H1 (cell line): Measurements from ENCODE around the gene NEK9. TPM values are rescaled to one million over a fixed set of nuclear protein-coding genes. Genes with fewer than 3 reads are reported as not detected.

ENCODE experiments used
- CTCF ChIA-PET: fragments of 300-600 bp; sonication (Branson Sonifier 250); formaldehyde crosslinking; loops from one replicate; lab custom pipeline; 2021; ENCODE audit not compliant: partially characterized antibody; lab: Charles Lee
- POLR2A ChIA-PET: fragments of 300-600 bp; sonication (Branson Sonifier 250); formaldehyde crosslinking; loops from one replicate; lab custom pipeline; 2021; ENCODE audit warnings: inconsistent platforms; ENCODE audit not compliant: partially characterized antibody; lab: Charles Lee
- DNase-seq, 2 experiments: peaks; one replicate each; pipeline versions ENCODE4 v3.0.0 to v3.0.0-alpha.2; 2010 to 2022; ENCODE audit warnings: low spot score in 2 of 2, low read depth in 1 of 2, mixed read lengths in 1 of 2
- FAIRE-seq: peaks from 2 replicates; lab custom pipeline; 2011; peaks lifted over from hg19 to GRCh38; lab: Jason Lieb, UNC
- H2AFZ ChIP-seq: 2 replicates; pipeline ENCODE4 v1.8.1; 2012; ENCODE audit warnings: low read length, inconsistent platforms
- H2AK5ac ChIP-seq: 2 replicates; pipeline ENCODE4 v1.6.1; 2013; ENCODE audit warnings: low read depth, low read length
- H2BK120ac ChIP-seq: replicated peaks from 2 replicates; pipeline ENCODE3; 2013; ENCODE audit warnings: low read depth, low read length, inconsistent platforms
- H2BK12ac ChIP-seq: 2 replicates; pipeline ENCODE4 v1.6.1; 2013; ENCODE audit warnings: low read depth, low read length
- H2BK15ac ChIP-seq: 2 replicates; pipeline ENCODE4 v1.6.1; 2013; ENCODE audit warnings: low read length
- H2BK20ac ChIP-seq: 2 replicates; pipeline ENCODE4 v1.6.1; 2013; ENCODE audit warnings: low read length
- H2BK5ac ChIP-seq: 2 replicates; pipeline ENCODE4 v1.6.1; 2013; ENCODE audit warnings: low read depth, low read length
- H3K14ac ChIP-seq: 2 replicates; pipeline ENCODE4 v1.6.1; 2013; ENCODE audit warnings: inconsistent platforms; ENCODE audit not compliant: insufficient read length
- H3K18ac ChIP-seq: 2 replicates; pipeline ENCODE4 v1.6.1; 2013; ENCODE audit warnings: low read length; ENCODE audit errors: extremely low read depth
- H3K23ac ChIP-seq: 2 replicates; pipeline ENCODE4 v1.6.1; 2013; ENCODE audit warnings: inconsistent platforms; ENCODE audit not compliant: insufficient read length
- H3K23me2 ChIP-seq: 2 replicates; pipeline ENCODE4 v1.6.1; 2013; ENCODE audit warnings: low read depth, low read length
- H3K27ac ChIP-seq: 2 replicates; pipeline ENCODE4 v1.6.1; 2011; ENCODE audit warnings: low read depth, low read length, inconsistent platforms
- H3K27me3 ChIP-seq, 4 experiments: replicated peaks in 1 of 4; 1 replicate in 1 of 4; 2 replicates in 3 of 4; pipeline versions ENCODE4 v1.6.1 to v1.8.1; 2011 to 2013; ENCODE audit warnings: low read length in 3 of 4, mild to moderate bottlenecking in 3 of 4, inconsistent platforms in 2 of 4, mixed read lengths in 2 of 4, moderate library complexity in 1 of 4; ENCODE audit not compliant: control insufficient read depth in 3 of 4, insufficient read depth in 3 of 4; ENCODE audit errors: extremely low read depth in 1 of 4
- H3K36me3 ChIP-seq, 4 experiments: 2 replicates each; pipeline versions ENCODE4 v1.6.1 to v1.8.1; 2011 to 2013; ENCODE audit warnings: mild to moderate bottlenecking in 4 of 4, low read length in 3 of 4, moderate library complexity in 2 of 4, control low read depth in 1 of 4, inconsistent platforms in 1 of 4; ENCODE audit not compliant: insufficient read depth in 4 of 4, control insufficient read depth in 2 of 4
- H3K4ac ChIP-seq: replicated peaks from 2 replicates; pipeline ENCODE3; 2013; ENCODE audit warnings: low read length, low read depth, mixed read lengths, inconsistent platforms; ENCODE audit not compliant: insufficient read length
- H3K4me1 ChIP-seq, 4 experiments: replicated peaks in 1 of 4; 1 replicate in 1 of 4; 2 replicates in 3 of 4; pipeline versions ENCODE4 v1.6.1 to v1.8.1; 2011 to 2013; ENCODE audit warnings: low read length in 3 of 4, inconsistent platforms in 2 of 4, mixed read lengths in 1 of 4; ENCODE audit not compliant: insufficient read depth in 4 of 4, control insufficient read depth in 3 of 4
- H3K4me2 ChIP-seq, 2 experiments: 2 replicates each; pipeline versions ENCODE4 v1.6.1 to v1.8.1; 2011 to 2013; ENCODE audit warnings: low read depth in 2 of 2, low read length in 2 of 2, control low read depth in 1 of 2, inconsistent platforms in 1 of 2, mild to moderate bottlenecking in 1 of 2; ENCODE audit not compliant: insufficient read depth in 1 of 2
- H3K4me3 ChIP-seq, 4 experiments: fragments of 200-600, 300-600 bp in 1 of 4; sonication (generic), shearing (Covaris generic), sonication (Bioruptor Twin) in 1 of 4; 2 replicates each; pipeline versions ENCODE4 v1.5.1 to v1.8.1; 2011 to 2016; ENCODE audit warnings: low read length in 4 of 4, low read depth in 3 of 4, control low read depth in 2 of 4, inconsistent platforms in 2 of 4, mild to moderate bottlenecking in 2 of 4, mixed read lengths in 1 of 4, moderate library complexity in 1 of 4; ENCODE audit not compliant: insufficient read depth in 2 of 4; ENCODE audit errors: extremely low read depth in 1 of 4
- H3K56ac ChIP-seq: replicated peaks from 2 replicates; pipeline ENCODE3; 2013; ENCODE audit warnings: low read depth, mild to moderate bottlenecking, mixed read lengths, low read length, inconsistent platforms; ENCODE audit not compliant: insufficient read length
- H3K79me1 ChIP-seq: 2 replicates; pipeline ENCODE4 v1.6.1; 2013; ENCODE audit warnings: low read depth, low read length, control low read depth
- H3K79me2 ChIP-seq, 2 experiments: 2 replicates each; pipeline versions ENCODE4 v1.6.1 to v1.8.1; 2012 to 2013; ENCODE audit warnings: low read length in 2 of 2, mild to moderate bottlenecking in 2 of 2, inconsistent platforms in 1 of 2; ENCODE audit not compliant: insufficient read depth in 2 of 2, control insufficient read depth in 1 of 2
- H3K9ac ChIP-seq, 4 experiments: replicated peaks in 1 of 4; 1 replicate in 1 of 4; 2 replicates in 3 of 4; pipeline versions ENCODE4 v1.6.1 to v1.8.1; 2011 to 2013; ENCODE audit warnings: low read depth in 3 of 4, low read length in 3 of 4, control low read depth in 2 of 4, mild to moderate bottlenecking in 2 of 4, moderate library complexity in 2 of 4, inconsistent platforms in 1 of 4; ENCODE audit errors: extremely low read depth in 1 of 4
- H3K9me3 ChIP-seq, 2 experiments: 2 replicates each; pipeline versions ENCODE4 v1.6.1 to v1.8.1; 2012 to 2013; ENCODE audit warnings: mild to moderate bottlenecking in 2 of 2, moderate library complexity in 2 of 2, control low read depth in 1 of 2, inconsistent platforms in 1 of 2, low read depth in 1 of 2, low read length in 1 of 2, mixed read lengths in 1 of 2; ENCODE audit not compliant: insufficient read depth in 2 of 2
- H4K20me1 ChIP-seq, 2 experiments: replicated peaks in 1 of 2; 2 replicates each; pipeline versions ENCODE3 to v1.8.1; 2011 to 2013; ENCODE audit warnings: inconsistent platforms in 2 of 2, low read length in 2 of 2, mild to moderate bottlenecking in 1 of 2; ENCODE audit not compliant: insufficient read depth in 2 of 2, control insufficient read depth in 1 of 2
- H4K5ac ChIP-seq: 2 replicates; pipeline ENCODE4 v1.6.1; 2013; ENCODE audit warnings: low read length, low read depth, mixed read lengths, inconsistent platforms; ENCODE audit not compliant: insufficient read length
- H4K8ac ChIP-seq: 2 replicates; pipeline ENCODE4 v1.8.0; 2013; ENCODE audit warnings: mild to moderate bottlenecking, moderate library complexity, low read length, inconsistent platforms; ENCODE audit not compliant: insufficient read depth; ENCODE audit errors: extremely low read depth
- H4K91ac ChIP-seq: replicated peaks from 2 replicates; pipeline ENCODE3; 2013; ENCODE audit warnings: low read length, mixed read lengths, inconsistent platforms; ENCODE audit not compliant: insufficient read length
- ASH2L ChIP-seq: fragments of 200-600, 300-600 bp; sonication (generic); IDR thresholded peaks from one replicate; pipeline ENCODE4 v1.7.1; 2017; ENCODE audit warnings: low read length
- ATF2 ChIP-seq: IDR thresholded peaks from 2 replicates; pipeline ENCODE4 v1.6.1; 2012; ENCODE audit warnings: low read length, inconsistent platforms
- BRCA1 ChIP-seq: IDR thresholded peaks from 2 replicates; pipeline ENCODE4 v1.6.1; 2012; ENCODE audit warnings: low read depth, low read length, improper control_type of control experiment
- CEBPB ChIP-seq: IDR thresholded peaks from 2 replicates; pipeline ENCODE4 v1.6.1; 2012; ENCODE audit warnings: low read depth, low read length
- CHD2 ChIP-seq: IDR thresholded peaks from 2 replicates; pipeline ENCODE4 v1.6.1; 2012; ENCODE audit warnings: low read length, improper control_type of control experiment
- PHF8 ChIP-seq: fragments of 200-600 bp; sonication (generic); conservative IDR thresholded peaks from 2 replicates; pipeline ENCODE4 v1.7.1; 2012; ENCODE audit warnings: low read depth, mild to moderate bottlenecking, inconsistent platforms, low read length, moderate library complexity
- POU5F1 ChIP-seq: IDR thresholded peaks from 2 replicates; pipeline ENCODE4 v1.6.1; 2011; ENCODE audit warnings: low read depth, mild to moderate bottlenecking, low read length, moderate library complexity
- RFX5 ChIP-seq: IDR thresholded peaks from 2 replicates; pipeline ENCODE4 v1.6.1; 2011; ENCODE audit warnings: low read depth, low read length, improper control_type of control experiment, borderline replicate concordance
- RNF2 ChIP-seq: fragments of 200-900, 300-1000 bp; sonication (generic); IDR thresholded peaks from 2 replicates; pipeline ENCODE4 v1.7.1; 2016; ENCODE audit warnings: borderline replicate concordance, low read depth, mild to moderate bottlenecking, antibody characterized with exemption, low read length; ENCODE audit not compliant: poor library complexity, severe bottlenecking; ENCODE audit errors: missing control alignments
- SIRT6 ChIP-seq: IDR thresholded peaks from one replicate; pipeline ENCODE4 v1.7.1; 2012; ENCODE audit warnings: low read length, inconsistent platforms
- SP1 ChIP-seq: IDR thresholded peaks from 2 replicates; pipeline ENCODE4 v1.6.1; 2011; ENCODE audit warnings: low read depth, low read length
- SP2 ChIP-seq: IDR thresholded peaks from 2 replicates; pipeline ENCODE4 v1.6.1; 2012; ENCODE audit warnings: mild to moderate bottlenecking, low read length, inconsistent platforms
- TBP ChIP-seq: IDR thresholded peaks from 2 replicates; pipeline ENCODE4 v1.6.1; 2011; ENCODE audit warnings: low read depth, low read length, improper control_type of control experiment
- ZNF274 ChIP-seq: IDR thresholded peaks from 2 replicates; pipeline ENCODE4 v1.7.0; 2012; ENCODE audit warnings: low read length, borderline replicate concordance; ENCODE audit errors: extremely low read depth
- WGBS, 2 experiments: shearing (Covaris generic) in 1 of 2; methylation state at CpG; one replicate each; pipeline versions ENCODE4 v1.1.6 to v1.1.7; 2013 to 2015; ENCODE audit warnings: low lambda C conversion rate in 2 of 2, mixed read lengths in 2 of 2, inconsistent platforms in 1 of 2, low coverage in 1 of 2, missing lambda C conversion rate in 1 of 2; ENCODE audit not compliant: insufficient replicate concordance in 2 of 2, insufficient coverage in 1 of 2, insufficient read length in 1 of 2; ENCODE audit errors: extremely low coverage in 1 of 2, missing lambda C conversion rate in 1 of 2; 5-methylcytosine and 5-hydroxymethylcytosine counted together
- polyA plus RNA-seq, 7 experiments: library from polyadenylated mRNA; depleted of rRNA in 3 of 7; stranded (reverse) in 5 of 7; unstranded in 2 of 7; fragments of >200 nt in 5 of 7; fragments of 200-250 nt in 2 of 7; gene quantifications; 1 replicate in 5 of 7; 2 replicates in 1 of 7; 4 replicates in 1 of 7; pipeline versions ENCODE4 v1.2.1 to v1.2.3, GENCODE V29; 2011 to 2013; ENCODE audit warnings: missing spikeins in 2 of 7, mixed read lengths in 2 of 7
- total RNA-seq: library from RNA; stranded (reverse); fragmentation: NEBNext Ultra II Directional; extraction: Animal tissue kit (Norgen Biotek cat#: 25700); gene quantifications from 2 replicates; pipeline ENCODE4 v1.2.1, GENCODE V29; 2021

The NEK9 gene
- total and polyA plus RNA-seq, 2 of the 8 experiments (the other 6 are each of a cell fraction or from before 2014, with no cell fraction given): 16.0 to 43.6 TPM

- Histone ChIP-seq H3K9ac (no peak overlapping the region), H3K4me1 (no peaks in the 10 kb centered on the region), H2BK15ac (no peak overlapping the region), H2BK12ac (no peak overlapping the region), H4K20me1 (no peaks in the 10 kb centered on the region), H2AK5ac (no peak overlapping the region), H3K23me2 (no peaks in the 10 kb centered on the region), H3K79me1 (no peaks in the 10 kb centered on the region), H3K18ac (no peak overlapping the region), H3K23ac (no peak overlapping the region), H4K5ac (no peak overlapping the region), H4K91ac (no peak overlapping the region), H3K4me3 (no peak overlapping the region), H3K36me3 (peaks cover 14 to 62% (median 45%) of the 10 kb centered on the region in 4 experiments), H2BK20ac (no peak overlapping the region), H2AFZ (no peak overlapping the region), H3K9me3 (no peaks in the 10 kb centered on the region), H3K56ac (no peak overlapping the region), H3K27me3 (no peaks in the 10 kb centered on the region), H2BK5ac (no peak overlapping the region), H3K4ac (no peak overlapping the region), H2BK120ac (no peak overlapping the region), H3K14ac (no peak overlapping the region), H3K27ac (no peak overlapping the region), H3K79me2 (no peaks in the 10 kb centered on the region), H3K4me2 (no peak overlapping the region), H4K8ac (no peak overlapping the region)
- CTCF ChIA-PET: interaction anchor here (0.6 to 1.2 kb wide), 4 partner anchors 10 to 240 kb away, joined by 3 to 4 read pairs (median 3); no protein-coding TSS in a partner anchor
- POLR2A ChIA-PET: interaction anchor here (0.8 kb wide), 1 partner anchor 15 kb away, joined by 3 read pairs; no protein-coding TSS in a partner anchor
- FAIRE-seq (no peak), DNase-seq (no peak)
- WGBS, 2 experiments: 75% methylated on average over 3 of the region's 3 CpGs; no CpG with 5 or more reads in 1 of the 2 experiments
- TF ChIP-seq PHF8: no peak
- TF ChIP-seq RFX5: no peak
- no peak for TF ChIP-seq CHD2
- TF ChIP-seq ATF2: no peak
- TF ChIP-seq RNF2: no peak
- TF ChIP-seq POU5F1: no peak
- no peak for TF ChIP-seq ASH2L
- no peak for TF ChIP-seq SIRT6
- no peak for TF ChIP-seq BRCA1
- TF ChIP-seq SP1: no peak
- no peak for TF ChIP-seq SP2
- no peak for TF ChIP-seq CEBPB
- no peak for TF ChIP-seq ZNF274
- no peak for TF ChIP-seq TBP
Measured at GRCh38 chr14:75107186-75107585, 19.7 kb downstream of the NEK9 start.
